Stimulated activated naive CD8-positive, alpha-beta T cell treated with anti-CD3 and anti-CD28 coated beads, Interleukin-15, Interleukin-2, amounts not matched to agents 100 ng/mL and 50 ng/mL, for 24 hours (primary cell): ENCODE data around the gene IL17REL.

Source experiments
- H3K27ac Mint-ChIP-seq: one replicate; pipeline ENCODE4 v1.8.0; 2021; ENCODE audit warnings: mild to moderate bottlenecking, mixed read lengths
- H3K27me3 Mint-ChIP-seq: one replicate; pipeline ENCODE4 v1.8.0; 2021; ENCODE audit warnings: mixed read lengths
- H3K36me3 Mint-ChIP-seq: one replicate; pipeline ENCODE4 v1.8.0; 2021; ENCODE audit warnings: low read depth, mixed read lengths
- H3K4me1 Mint-ChIP-seq: one replicate; pipeline ENCODE4 v1.8.0; 2021; ENCODE audit warnings: low read depth, mixed read lengths
- H3K4me3 Mint-ChIP-seq: one replicate; pipeline ENCODE4 v1.8.0; 2021; ENCODE audit warnings: mild to moderate bottlenecking, mixed read lengths
- H3K9me3 Mint-ChIP-seq: one replicate; pipeline ENCODE4 v1.8.0; 2021; ENCODE audit warnings: mixed read lengths

The IL17REL gene

GRCh38 chr22:50018608-50019285 is 6.2 kb upstream of the IL17REL start:
- Mint-ChIP-seq H3K27me3 (no peaks in the 10 kb centered on the region), H3K9me3 (no peaks in the 10 kb centered on the region), H3K36me3 (peaks cover 4% of the 10 kb centered on the region), H3K4me3 (peak overlapping the region; percentile 74), H3K4me1 (no peaks in the 10 kb centered on the region), H3K27ac (no peak overlapping the region)

GRCh38 chr22:50017701-50018224 is 5.2 kb upstream of the IL17REL start:
- Mint-ChIP-seq H3K27me3 (no peaks in the 10 kb centered on the region), H3K4me3 (peak overlapping the region; percentile 74), H3K36me3 (peaks cover 4% of the 10 kb centered on the region), H3K9me3 (no peaks in the 10 kb centered on the region), H3K27ac (no peak overlapping the region), H3K4me1 (peaks cover 5% of the 10 kb centered on the region)

GRCh38 chr22:50016988-50017700 is 4.6 kb upstream of the IL17REL start:
- no peaks in the 10 kb centered on the region for H3K27me3 Mint-ChIP-seq
- peaks cover 4% of the 10 kb centered on the region for H3K36me3 Mint-ChIP-seq
- peak overlapping the region; percentile 74 for H3K4me3 Mint-ChIP-seq
- peaks cover 5% of the 10 kb centered on the region for H3K4me1 Mint-ChIP-seq
- no peak overlapping the region for H3K27ac Mint-ChIP-seq
- H3K9me3 Mint-ChIP-seq = no peaks in the 10 kb centered on the region

- Mint-ChIP-seq H3K4me1 (peaks cover 12% of the 10 kb centered on the region), H3K9me3 (no peaks in the 10 kb centered on the region), H3K27me3 (no peaks in the 10 kb centered on the region), H3K4me3 (peak overlapping the region; percentile 74), H3K36me3 (peaks cover 4% of the 10 kb centered on the region), H3K27ac (peak overlapping the region; percentile 63)
These were observed 3.9 kb upstream of the IL17REL start for GRCh38 chr22:50016308-50016987.

- peaks cover 16% of the 10 kb centered on the region for H3K4me1 Mint-ChIP-seq
- H3K9me3 Mint-ChIP-seq = no peaks in the 10 kb centered on the region
- H3K36me3 Mint-ChIP-seq = peaks cover 4% of the 10 kb centered on the region
- peak overlapping the region; percentile 40 for H3K27ac Mint-ChIP-seq
- H3K27me3 Mint-ChIP-seq = no peaks in the 10 kb centered on the region
- H3K4me3 Mint-ChIP-seq = no peak overlapping the region
These were observed 3.1 kb upstream of the IL17REL start for GRCh38 chr22:50015451-50016307.

- Mint-ChIP-seq H3K9me3 (no peaks in the 10 kb centered on the region), H3K27ac (no peak overlapping the region), H3K4me1 (peaks cover 16% of the 10 kb centered on the region), H3K36me3 (peaks cover 4% of the 10 kb centered on the region), H3K4me3 (no peak overlapping the region), H3K27me3 (no peaks in the 10 kb centered on the region)
These were observed 2.3 kb upstream of the IL17REL start for GRCh38 chr22:50014655-50015401.

GRCh38 chr22:50014053-50014501 is 1.5 kb upstream of the IL17REL start:
- no peaks in the 10 kb centered on the region for H3K27me3 Mint-ChIP-seq
- peaks cover 16% of the 10 kb centered on the region for H3K4me1 Mint-ChIP-seq
- H3K4me3 Mint-ChIP-seq = no peak overlapping the region
- no peak overlapping the region for H3K27ac Mint-ChIP-seq
- H3K9me3 Mint-ChIP-seq = no peaks in the 10 kb centered on the region
- peaks cover 4% of the 10 kb centered on the region for H3K36me3 Mint-ChIP-seq

- H3K27ac Mint-ChIP-seq = peak overlapping the region; percentile 82
- H3K4me3 Mint-ChIP-seq = peak overlapping the region; percentile 54
- no peaks in the 10 kb centered on the region for H3K36me3 Mint-ChIP-seq
- H3K27me3 Mint-ChIP-seq = no peaks in the 10 kb centered on the region
- peaks cover 16% of the 10 kb centered on the region for H3K4me1 Mint-ChIP-seq
- H3K9me3 Mint-ChIP-seq = no peaks in the 10 kb centered on the region
These were observed 936 bp downstream of the IL17REL start for GRCh38 chr22:50011447-50012210.

GRCh38 chr22:50010676-50011446 is 1.7 kb downstream of the IL17REL start:
- Mint-ChIP-seq H3K27me3 (no peaks in the 10 kb centered on the region), H3K36me3 (no peaks in the 10 kb centered on the region), H3K4me1 (peaks cover 16% of the 10 kb centered on the region), H3K9me3 (no peaks in the 10 kb centered on the region), H3K27ac (peak overlapping the region; percentile 82), H3K4me3 (peak overlapping the region; percentile 54)

GRCh38 chr22:50009765-50010675 is 2.5 kb downstream of the IL17REL start:
- no peaks in the 10 kb centered on the region for H3K27me3 Mint-ChIP-seq
- no peaks in the 10 kb centered on the region for H3K36me3 Mint-ChIP-seq
- peaks cover 20% of the 10 kb centered on the region for H3K4me1 Mint-ChIP-seq
- H3K27ac Mint-ChIP-seq = no peak overlapping the region
- H3K4me3 Mint-ChIP-seq = no peak overlapping the region
- H3K9me3 Mint-ChIP-seq = no peaks in the 10 kb centered on the region

- Mint-ChIP-seq H3K27me3 (no peaks in the 10 kb centered on the region), H3K36me3 (no peaks in the 10 kb centered on the region), H3K27ac (no peak overlapping the region), H3K4me1 (peaks cover 24% of the 10 kb centered on the region), H3K4me3 (no peak overlapping the region), H3K9me3 (no peaks in the 10 kb centered on the region)
These were observed 3.3 kb downstream of the IL17REL start for GRCh38 chr22:50009251-50009650.
